Measurements from ENCODE around the gene RERG.

The RERG gene

DNA sequence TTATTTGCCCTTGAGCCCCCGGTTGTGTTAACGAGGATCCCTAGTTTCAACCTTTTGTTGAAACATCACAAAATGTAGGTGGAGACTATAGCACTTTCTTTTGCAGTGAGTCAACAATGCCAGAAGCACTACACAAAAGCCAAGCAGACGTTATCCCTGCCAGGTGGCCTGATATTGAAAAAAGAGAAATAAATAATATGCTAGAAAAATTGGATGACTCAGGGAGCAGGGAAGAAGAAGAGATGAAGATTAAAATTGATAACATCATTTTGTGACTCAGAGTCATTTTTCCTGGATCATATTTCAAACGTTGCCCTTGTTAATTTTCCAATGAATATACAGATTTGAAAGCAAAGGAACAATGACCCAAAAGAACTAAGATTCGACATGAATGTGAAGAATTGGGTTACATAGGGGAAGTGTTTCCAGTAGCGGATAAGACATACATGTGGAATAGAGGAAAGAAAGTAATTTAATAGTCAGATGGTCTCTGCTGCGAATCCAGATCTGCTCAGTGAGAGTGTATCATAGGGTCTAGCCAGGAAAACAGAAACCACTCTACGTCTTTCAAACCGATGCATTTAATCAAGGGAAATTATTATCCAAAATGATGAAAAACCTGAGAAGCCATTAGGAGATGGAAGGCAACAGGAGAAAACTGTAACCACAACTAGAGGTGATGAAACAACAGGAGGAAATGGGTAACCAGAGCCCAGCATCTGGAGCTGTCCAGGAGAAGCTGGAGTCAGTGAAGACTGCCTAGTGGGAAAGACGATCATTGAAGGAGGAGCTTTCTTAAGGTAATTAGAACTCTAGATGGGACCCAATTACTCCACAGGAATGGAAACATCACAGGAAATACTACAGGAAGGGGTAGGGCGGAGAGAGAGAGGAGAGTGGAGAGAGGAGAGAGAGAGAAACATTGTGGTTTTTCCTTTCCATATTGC lies 57.9 kb downstream of the RERG start:
- DNase-seq, result no peak

DNA sequence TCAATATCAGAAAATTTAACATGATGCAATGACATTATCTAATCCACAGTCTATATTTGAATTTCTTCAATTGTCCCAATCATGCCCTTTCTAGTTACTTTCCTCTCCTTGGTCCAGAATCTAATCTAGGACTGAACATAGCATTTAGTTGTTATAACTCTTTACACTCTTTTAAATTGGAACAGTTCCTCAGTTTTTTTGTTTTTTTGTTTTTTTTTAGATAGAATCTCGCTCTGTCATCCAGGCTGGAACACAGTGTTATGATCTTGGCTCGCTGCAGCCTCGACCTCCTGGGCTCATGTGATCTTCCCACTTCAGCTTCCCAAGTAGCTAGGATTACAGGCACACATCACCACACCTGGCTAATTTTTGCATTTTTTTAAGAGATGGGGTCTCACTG lies 63.1 kb downstream of the RERG start:
- TF ChIP-seq POLR2A (IDR thresholded peaks at IDR 0.05; ENCODE audit: low read length) (no peak), GATA1 (IDR thresholded peaks at IDR 0.05; ENCODE audit: low read depth, low read length) (no peak)
- DNase-seq, result no peak

More for the DNA sequence above, 57.9 kb downstream of the RERG start:
- TF ChIP-seq POLR2A (IDR thresholded peaks at IDR 0.05; ENCODE audit: low read length) (no peak), GATA1 (IDR thresholded peaks at IDR 0.05; ENCODE audit: low read depth, low read length) (no peak)

DNA sequence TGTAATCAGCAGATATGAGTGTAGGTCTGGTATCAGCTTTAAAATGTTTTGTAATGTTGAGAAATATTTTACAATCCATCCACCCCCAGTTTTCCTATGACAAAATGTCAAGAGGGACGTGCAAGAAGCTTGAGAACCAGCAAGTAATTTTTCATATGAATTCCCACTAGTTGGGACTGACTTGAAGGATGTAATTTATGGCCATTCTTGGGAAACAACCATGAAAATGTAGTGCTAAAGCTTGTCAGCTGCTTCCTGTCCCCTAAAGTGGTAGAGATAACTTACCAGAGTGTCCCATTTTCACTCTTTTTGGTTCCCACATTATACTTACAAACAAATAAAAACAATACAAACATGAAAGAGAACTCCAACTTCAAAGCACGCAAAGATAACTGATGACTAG lies 63.9 kb downstream of the RERG start:
- DNase-seq, result no peak
- TF ChIP-seq GATA1 (IDR thresholded peaks at IDR 0.05; ENCODE audit: low read depth, low read length) (no peak), POLR2A (IDR thresholded peaks at IDR 0.05; ENCODE audit: low read length) (no peak)

DNA sequence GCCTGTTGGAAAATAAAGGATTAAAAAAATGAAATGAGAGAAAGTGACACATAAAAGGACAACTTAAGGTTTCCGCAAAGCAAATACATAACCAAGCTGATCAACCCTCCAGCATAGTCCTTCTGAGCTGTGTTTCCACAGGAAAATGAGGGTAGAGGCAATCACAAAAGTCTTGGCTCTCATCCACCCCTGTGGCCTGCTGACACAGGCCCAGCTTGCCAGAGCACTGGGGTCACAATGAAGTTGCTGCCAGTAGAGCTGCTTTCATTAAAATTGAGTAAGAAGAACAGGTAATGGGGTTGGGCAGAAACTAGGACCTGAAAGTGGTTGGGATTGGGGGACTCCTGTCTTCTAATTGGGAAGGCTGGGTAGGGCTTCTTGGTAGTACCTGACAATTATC lies 65.9 kb downstream of the RERG start:
- DNase-seq, result no peak
- TF ChIP-seq POLR2A (IDR thresholded peaks at IDR 0.05; ENCODE audit: low read length), result no peak
- TF ChIP-seq GATA1 (IDR thresholded peaks at IDR 0.05; ENCODE audit: low read depth, low read length), result no peak

DNA sequence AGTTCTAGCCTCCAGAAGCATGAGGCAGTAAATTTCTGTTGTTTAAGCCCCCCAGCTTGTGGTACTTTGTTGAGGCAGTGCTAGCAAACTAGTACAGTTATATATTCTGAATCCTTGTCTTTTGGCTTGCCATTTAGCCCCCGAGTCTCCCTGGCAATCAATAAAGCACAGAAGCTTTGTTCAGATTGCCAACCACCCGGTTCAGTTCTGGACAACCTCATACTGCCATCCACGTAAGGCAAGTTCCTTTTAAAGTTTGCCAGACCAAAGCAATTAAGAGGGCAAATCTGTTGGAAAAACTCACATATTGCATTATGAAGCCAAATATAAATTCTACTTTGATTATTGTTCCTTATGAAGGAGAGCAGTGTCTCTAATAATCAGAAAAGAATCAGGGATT lies 67.1 kb downstream of the RERG start:
- DNase-seq, result no peak
- TF ChIP-seq GATA1 (IDR thresholded peaks at IDR 0.05; ENCODE audit: low read depth, low read length) (no peak), POLR2A (IDR thresholded peaks at IDR 0.05; ENCODE audit: low read length) (no peak)

DNA sequence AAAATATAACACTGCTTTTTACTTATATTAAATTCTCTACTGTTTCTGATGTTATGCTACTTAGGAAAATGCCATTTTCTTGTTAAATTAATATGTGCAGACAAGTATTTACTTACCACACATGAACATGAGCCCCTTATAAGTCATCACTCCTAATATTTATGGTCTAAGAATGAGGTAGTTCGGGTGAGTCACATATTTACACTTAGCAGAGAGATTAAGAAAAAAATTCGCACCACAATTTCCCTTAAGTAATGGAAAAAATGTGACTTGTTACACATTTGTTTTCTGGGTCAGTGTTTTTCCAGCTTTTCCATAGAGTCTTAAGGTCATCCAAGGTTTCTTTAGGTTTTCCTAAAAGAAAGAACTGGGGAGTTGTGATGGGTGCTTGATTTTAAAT lies 68.3 kb downstream of the RERG start:
- no peak for DNase-seq

DNA sequence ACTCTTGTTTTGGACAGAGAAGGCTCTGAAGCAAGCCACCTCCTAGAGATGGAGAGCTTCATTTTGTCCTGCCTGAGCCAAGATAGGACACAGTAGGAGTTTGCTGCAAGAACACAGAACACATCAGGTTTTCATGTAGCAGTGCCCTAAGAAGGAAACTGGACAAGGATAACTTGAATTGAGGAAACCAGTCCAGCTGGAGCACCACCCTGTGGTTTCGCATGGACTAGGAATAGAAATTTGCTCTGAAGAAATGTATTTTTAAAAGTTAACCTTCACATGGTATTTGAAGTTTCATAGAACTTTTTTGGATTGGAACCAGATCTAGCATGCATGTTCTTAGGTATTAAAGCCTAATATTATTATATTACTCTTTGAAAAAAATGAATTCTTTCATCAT lies 68.8 kb downstream of the RERG start:
- no peak for DNase-seq

More for the DNA sequence above, 68.3 kb downstream of the RERG start:
- TF ChIP-seq POLR2A (IDR thresholded peaks at IDR 0.05; ENCODE audit: low read length) (no peak), GATA1 (IDR thresholded peaks at IDR 0.05; ENCODE audit: low read depth, low read length) (no peak)

DNA sequence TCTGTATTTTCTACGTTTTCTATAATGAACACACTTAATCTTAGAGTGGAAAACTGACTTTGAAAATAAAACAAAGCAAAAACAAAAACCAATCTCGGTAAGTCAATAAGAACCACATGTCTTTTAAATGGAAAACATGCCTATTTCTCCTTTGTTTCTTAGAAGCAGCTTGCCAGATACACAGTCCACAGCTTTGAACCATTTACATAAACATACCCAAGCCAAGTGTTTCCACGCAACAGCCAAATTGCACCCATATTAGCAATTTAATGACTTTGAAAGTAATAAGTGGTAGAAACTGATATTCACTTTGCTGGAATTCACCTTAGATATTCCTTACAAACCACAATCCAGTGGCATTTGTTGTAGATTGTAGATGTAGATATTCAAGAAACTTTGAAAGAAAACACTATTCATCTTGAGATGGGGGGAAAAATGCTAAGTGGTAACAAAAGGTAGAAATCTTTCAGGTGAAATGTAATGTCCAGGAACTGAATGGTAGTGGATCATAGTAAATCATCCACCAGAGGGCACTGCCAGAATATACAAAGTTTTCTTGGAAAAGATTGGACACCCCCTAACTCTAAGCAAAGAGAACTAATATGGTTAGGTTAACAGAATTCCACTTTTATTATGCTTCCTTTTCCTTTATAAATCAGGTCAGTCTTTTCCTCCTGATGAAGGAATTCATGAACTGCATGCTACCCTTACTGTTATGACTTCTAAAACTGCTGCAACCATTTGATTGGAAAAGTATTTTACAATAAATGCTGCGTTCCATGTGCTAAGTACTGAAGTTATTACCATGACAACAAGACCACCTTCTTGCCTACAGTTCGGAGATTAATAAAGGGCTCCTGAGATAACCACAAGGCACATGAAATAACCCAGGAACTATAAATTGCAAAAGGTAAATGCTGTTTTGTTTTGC lies 69.8 kb downstream of the RERG start:
- DNase-seq, result peak in 1 of 2 experiments; percentile 16
- TF ChIP-seq POLR2A (IDR thresholded peaks at IDR 0.05; ENCODE audit: low read length) (no peak), GATA1 (IDR thresholded peaks at IDR 0.05; ENCODE audit: low read depth, low read length) (no peak)

More for the DNA sequence above, 68.8 kb downstream of the RERG start:
- no peak for TF ChIP-seq POLR2A (IDR thresholded peaks at IDR 0.05; ENCODE audit: low read length)
- no peak for TF ChIP-seq GATA1 (IDR thresholded peaks at IDR 0.05; ENCODE audit: low read depth, low read length)

DNA sequence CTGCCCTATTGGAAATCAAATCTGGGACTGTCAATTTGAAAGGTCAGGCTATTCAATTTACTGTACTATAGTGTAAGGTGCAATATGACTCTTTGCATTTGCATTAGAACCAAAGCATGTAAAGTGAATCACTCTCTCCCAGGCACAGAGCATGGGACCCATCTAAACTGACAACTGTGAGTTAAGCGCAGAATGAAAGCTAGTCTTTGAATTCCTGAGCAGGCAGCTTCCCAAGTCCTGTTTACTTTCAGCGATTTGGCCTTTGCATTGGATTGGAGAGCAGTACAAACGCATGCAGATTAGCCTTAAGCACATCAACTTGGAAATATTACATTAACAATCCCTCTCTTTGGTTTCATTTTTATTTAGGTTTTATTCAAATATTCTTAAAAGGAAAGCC lies 74.6 kb downstream of the RERG start:
- TF ChIP-seq GATA1 (IDR thresholded peaks at IDR 0.05; ENCODE audit: low read depth, low read length), result no peak
- TF ChIP-seq POLR2A (IDR thresholded peaks at IDR 0.05; ENCODE audit: low read length), result no peak
- DNase-seq, result no peak

DNA sequence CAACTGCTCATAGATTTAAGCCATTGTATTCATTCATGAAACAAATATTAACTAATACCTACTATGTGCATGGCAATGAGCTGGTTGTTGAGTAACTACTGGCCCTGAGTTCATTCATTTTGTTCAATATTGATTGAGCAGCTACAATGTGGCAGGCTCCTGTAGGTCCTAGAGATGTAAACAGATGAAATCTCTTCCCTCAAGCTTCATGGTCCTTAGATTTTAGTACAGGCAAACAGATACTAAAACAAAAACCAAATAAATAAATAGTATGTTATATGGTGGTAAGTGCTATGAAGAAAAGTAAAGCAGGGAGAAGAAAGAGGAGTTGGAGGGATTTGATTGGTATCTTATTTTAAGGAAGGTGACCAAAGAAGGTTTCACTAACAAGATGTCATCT lies 77.8 kb downstream of the RERG start:
- TF ChIP-seq GATA1 (IDR thresholded peaks at IDR 0.05; ENCODE audit: low read depth, low read length) (no peak), POLR2A (IDR thresholded peaks at IDR 0.05; ENCODE audit: low read length) (no peak)
- DNase-seq, result no peak

DNA sequence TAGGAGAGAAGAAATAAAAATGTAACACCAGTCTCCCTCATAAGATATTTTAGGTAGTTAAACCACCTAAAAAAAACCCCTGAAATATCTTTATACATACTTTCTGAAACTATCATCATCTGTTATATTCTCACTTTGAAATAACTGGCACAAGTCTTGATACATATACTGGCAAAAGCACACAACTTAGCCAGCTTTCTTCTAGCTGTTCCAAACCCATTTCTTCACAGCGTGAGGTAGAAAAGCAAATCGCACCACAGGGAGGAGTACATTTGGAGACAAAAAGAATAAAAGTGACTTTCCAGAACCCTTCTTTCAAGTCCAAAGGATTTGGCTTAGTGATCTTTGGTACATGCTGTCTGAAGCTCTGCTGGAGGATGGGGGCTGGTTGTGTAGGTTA lies 78.5 kb downstream of the RERG start:
- no peak for DNase-seq
- TF ChIP-seq GATA1 (IDR thresholded peaks at IDR 0.05; ENCODE audit: low read depth, low read length), result no peak
- TF ChIP-seq POLR2A (IDR thresholded peaks at IDR 0.05; ENCODE audit: low read length), result no peak

DNA sequence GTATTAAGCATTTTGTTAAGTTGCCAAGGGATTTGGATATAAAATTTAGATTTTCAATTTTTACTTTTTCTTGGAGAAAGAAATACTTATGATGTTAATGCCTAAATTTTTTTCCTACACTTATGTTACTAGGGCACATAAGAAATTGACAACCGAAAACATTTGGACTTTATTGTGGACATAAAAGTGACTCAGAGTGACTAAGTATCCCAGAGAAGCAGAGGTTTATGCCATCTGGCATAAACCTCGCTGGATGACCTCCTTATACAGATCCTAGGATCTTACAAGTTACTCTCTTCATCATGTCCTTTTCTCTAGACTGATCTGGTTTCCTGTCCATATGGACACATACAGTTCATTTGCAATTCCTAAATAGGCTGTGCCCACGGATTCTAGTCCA lies 89.8 kb downstream of the RERG start:
- TF ChIP-seq POLR2A (IDR thresholded peaks at IDR 0.05; ENCODE audit: low read length) (no peak), GATA1 (IDR thresholded peaks at IDR 0.05; ENCODE audit: low read depth, low read length) (no peak)
- DNase-seq, result no peak

DNA sequence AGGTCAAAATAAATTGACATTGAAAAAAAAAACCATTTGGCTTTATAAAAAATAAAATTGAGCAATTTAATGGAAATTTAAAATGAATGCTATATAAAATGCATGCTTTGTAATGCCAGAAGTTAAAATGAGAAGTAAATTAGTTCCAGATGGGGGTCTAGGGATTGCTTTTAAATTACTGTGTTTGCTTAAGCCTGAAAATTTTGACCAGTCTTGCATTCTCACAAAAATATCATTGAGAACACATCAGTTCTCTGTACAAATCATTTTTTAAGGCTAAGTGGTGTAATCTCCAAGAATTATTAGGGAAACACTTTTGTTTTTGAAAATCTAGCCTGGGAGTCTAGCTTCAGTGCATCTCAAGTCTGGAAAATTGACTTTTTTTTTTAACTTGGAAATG lies 90.7 kb downstream of the RERG start:
- DNase-seq, result no peak
- TF ChIP-seq GATA1 (IDR thresholded peaks at IDR 0.05; ENCODE audit: low read depth, low read length) (no peak), POLR2A (IDR thresholded peaks at IDR 0.05; ENCODE audit: low read length) (no peak)

DNA sequence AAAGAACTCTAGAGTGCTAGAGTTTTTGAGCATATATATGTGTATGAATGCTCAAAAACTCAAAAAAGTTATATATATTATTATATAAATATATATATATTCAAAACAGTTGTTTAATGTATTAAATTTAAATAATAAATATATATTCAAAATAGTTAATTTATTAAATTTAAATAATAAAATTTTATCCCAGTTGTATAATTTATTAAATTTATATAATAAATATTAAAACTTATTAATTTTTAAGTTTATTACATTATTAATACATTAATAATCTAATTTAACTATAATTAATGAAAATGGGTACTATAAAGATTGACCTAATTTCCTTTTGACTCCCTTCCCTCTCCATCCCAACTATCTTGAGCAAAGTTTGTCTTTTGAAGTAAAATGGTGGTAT lies 97.8 kb downstream of the RERG start:
- no peak for DNase-seq

More for the DNA sequence above, 97.8 kb downstream of the RERG start:
- TF ChIP-seq GATA1 (IDR thresholded peaks at IDR 0.05; ENCODE audit: low read depth, low read length) (no peak), POLR2A (IDR thresholded peaks at IDR 0.05; ENCODE audit: low read length) (no peak)
